ENCODE results near the gene MUCL3. TPM values are rescaled to one million over a fixed set of nuclear protein-coding genes. Genes with fewer than 3 reads are reported as not detected.
A peak's percentile ranks its signal among the peaks of the same experiment; 100 is the strongest.

The MUCL3 gene
- polyA plus RNA-seq, 1 of the 3 experiments (the other 2 are of a cell fraction): not detected

- Histone ChIP-seq H3K36me3 (replicated peaks in 1 of 2; ENCODE audit: control insufficient read depth in 1 of 2, insufficient read depth in 2 of 2, low read length in 1 of 2) (peaks cover 27 to 42% of the 10 kb centered on the region in 2 experiments), H3F3A (replicated peaks; ENCODE audit: insufficient read depth) (peaks cover 8% of the 10 kb centered on the region), H3K27ac (ENCODE audit: low read depth in 2 of 2, low read length in 1 of 2) (no peak overlapping the region; a peak in 1 of 4 replicates), H4K20me1 (ENCODE audit: insufficient read depth) (no peaks in the 10 kb centered on the region), H3K9me2 (no peaks in the 10 kb centered on the region), H3K9me3 (no peaks in the 10 kb centered on the region), H3K27me3 (ENCODE audit: insufficient read depth) (no peaks in the 10 kb centered on the region), H3K9ac (no peak overlapping the region), H3K4me2 (peak overlapping the region; percentile 91; the same call in 1 of the 2 replicates), H3K4me3 (ENCODE audit: low read depth in 2 of 2, low read length in 1 of 2) (no peak overlapping the region), H3K79me2 (ENCODE audit: insufficient read depth) (no peaks in the 10 kb centered on the region), H3K4me1 (ENCODE audit: control insufficient read depth in 1 of 2, insufficient read depth in 2 of 2, low read depth in 1 of 2, low read length in 1 of 2) (peaks cover 9 to 18% of the 10 kb centered on the region in 2 experiments; a peak in 3 of 4 replicates), H2AFZ (ENCODE audit: low read depth) (no peak overlapping the region)
- peak; percentile 75 for TF ChIP-seq RAD21 (IDR thresholded peaks at IDR 0.05; ENCODE audit: low read length)
- peak; percentile 70 for TF ChIP-seq CTCF (IDR thresholded peaks at IDR 0.05)
- TF ChIP-seq SMC3 (IDR thresholded peaks at IDR 0.05; ENCODE audit: low read depth, low read length): peak; percentile 83
- no peak for TF ChIP-seq REST (IDR thresholded peaks at IDR 0.05; ENCODE audit: low read depth, low read length)
- CTCF ChIA-PET: interaction anchor here (0.6 to 7.2 kb wide), 23 partner anchors 10 to 208 kb away, joined by 3 to 86 read pairs (median 5); partner anchors contain the start of gene DDR1
- peak; percentile 74 for DNase-seq
- WGBS (ENCODE audit: low lambda C conversion rate): 50% methylated on average over 5 of the region's 5 CpGs
- POLR2A ChIA-PET: interaction anchor here (1.0 kb wide), 1 partner anchor 172 kb away, joined by 4 read pairs; no protein-coding TSS in a partner anchor
These were observed 25.2 kb upstream of the MUCL3 start for GRCh38 chr6:30915591-30915946.

- Histone ChIP-seq H3K4me2 (no peak overlapping the region), H3K36me3 (replicated peaks in 1 of 2; ENCODE audit: control insufficient read depth in 1 of 2, insufficient read depth in 2 of 2, low read length in 1 of 2) (peaks cover 21 to 37% of the 10 kb centered on the region in 2 experiments), H3K27ac (ENCODE audit: low read depth in 2 of 2, low read length in 1 of 2) (no peak overlapping the region), H3K27me3 (ENCODE audit: insufficient read depth) (no peaks in the 10 kb centered on the region), H3K9me2 (no peaks in the 10 kb centered on the region), H4K20me1 (ENCODE audit: insufficient read depth) (no peaks in the 10 kb centered on the region), H3F3A (replicated peaks; ENCODE audit: insufficient read depth) (peaks cover 8% of the 10 kb centered on the region), H3K4me3 (ENCODE audit: low read depth in 2 of 2, low read length in 1 of 2) (no peak overlapping the region), H3K9ac (no peak overlapping the region), H3K4me1 (ENCODE audit: control insufficient read depth in 1 of 2, insufficient read depth in 2 of 2, low read depth in 1 of 2, low read length in 1 of 2) (peaks cover 9 to 18% of the 10 kb centered on the region in 2 experiments; a peak in 3 of 4 replicates), H3K9me3 (no peaks in the 10 kb centered on the region), H2AFZ (ENCODE audit: low read depth) (no peak overlapping the region), H3K79me2 (ENCODE audit: insufficient read depth) (no peaks in the 10 kb centered on the region)
- TF ChIP-seq USF2 (IDR thresholded peaks at IDR 0.05; ENCODE audit: borderline replicate concordance, low read depth, low read length) (no peak), RXRA (IDR thresholded peaks at IDR 0.05; ENCODE audit: borderline replicate concordance, low read depth) (no peak), USF1 (IDR thresholded peaks at IDR 0.05; ENCODE audit: borderline replicate concordance, low read depth) (no peak)
- no peak for DNase-seq
- WGBS (ENCODE audit: low lambda C conversion rate): 96% methylated on average over 7 of the region's 7 CpGs
- CTCF ChIA-PET: interaction anchor here (1.0 to 7.2 kb wide), 4 partner anchors 153 to 238 kb away, joined by 4 to 86 read pairs (median 4); no protein-coding TSS in a partner anchor
- POLR2A ChIA-PET: no interaction called here
These were observed 23.7 kb upstream of the MUCL3 start for GRCh38 chr6:30917041-30917440.
